Liver (tissue), 3 donors: ENCODE measurements around the gene KRT16.

ENCODE experiments used
- ATF3 ChIP-seq: IDR thresholded peaks from 2 replicates; pipeline ENCODE4 v1.6.1; 2016; ENCODE audit warnings: antibody characterized with exemption
- CTCF ChIP-seq: fragments of 150-350 bp; IDR thresholded peaks from 2 replicates; pipeline ENCODE4 v1.5.1; 2017; ENCODE audit warnings: improper control_type of control experiment, low read depth, low read length; ENCODE audit not compliant: missing input control
- EGR1 ChIP-seq, 2 donors: IDR thresholded peaks; 2 replicates each; pipeline ENCODE4 v1.6.1; 2016 to 2018; ENCODE audit warnings: antibody characterized with exemption in 2 of 2, low read depth in 2 of 2
- FOXA1 ChIP-seq: IDR thresholded peaks from 2 replicates; pipeline ENCODE4 v1.6.1; 2016; ENCODE audit warnings: antibody characterized with exemption
- FOXA2 ChIP-seq: IDR thresholded peaks from 2 replicates; pipeline ENCODE4 v1.6.1; 2016; ENCODE audit warnings: antibody characterized with exemption
- GABPA ChIP-seq, 2 donors: IDR thresholded peaks in 1 of 2; conservative IDR thresholded peaks in 1 of 2; 2 replicates each; pipeline ENCODE4 v1.6.1; 2016; ENCODE audit warnings: antibody characterized with exemption in 2 of 2, mild to moderate bottlenecking in 1 of 2, moderate library complexity in 1 of 2
- JUND ChIP-seq, 2 donors: IDR thresholded peaks; 2 replicates each; pipeline ENCODE4 v1.6.1; 2016; ENCODE audit warnings: antibody characterized with exemption in 2 of 2
- MAX ChIP-seq: IDR thresholded peaks from 2 replicates; pipeline ENCODE4 v1.6.1; 2016; ENCODE audit warnings: antibody characterized with exemption
- NR2F2 ChIP-seq: IDR thresholded peaks from 2 replicates; pipeline ENCODE4 v1.6.1; 2016; ENCODE audit warnings: antibody characterized with exemption
- RAD21 ChIP-seq, 2 donors: IDR thresholded peaks; 2 replicates each; pipeline ENCODE4 v1.6.1; 2016; ENCODE audit warnings: antibody characterized with exemption in 2 of 2, mild to moderate bottlenecking in 2 of 2
- RXRA ChIP-seq, 2 donors: IDR thresholded peaks; 2 replicates each; pipeline ENCODE4 v1.6.1; 2017 to 2018; ENCODE audit warnings: antibody characterized with exemption in 2 of 2, mild to moderate bottlenecking in 1 of 2
- SP1 ChIP-seq: IDR thresholded peaks from 2 replicates; pipeline ENCODE4 v1.6.1; 2018; ENCODE audit warnings: antibody characterized with exemption, mild to moderate bottlenecking
- TAF1 ChIP-seq: conservative IDR thresholded peaks from 2 replicates; pipeline ENCODE4 v1.6.1; 2016; ENCODE audit warnings: antibody characterized with exemption, mild to moderate bottlenecking
- donor health status: healthy.
- donor health status: healthy.

- TF ChIP-seq CTCF (no peak), FOXA1 (no peak), NR2F2 (no peak), GABPA (IDR thresholded peaks at IDR 0.05 in 1 of 2, conservative IDR thresholded peaks at IDR 0.05 in 1 of 2) (no peak), ATF3 (no peak), RXRA (IDR thresholded peaks at IDR 0.05) (no peak), SP1 (no peak), JUND (IDR thresholded peaks at IDR 0.05) (no peak), TAF1 (no peak), MAX (no peak), EGR1 (IDR thresholded peaks at IDR 0.05; ENCODE audit: low read depth in 2 of 2) (no peak), RAD21 (IDR thresholded peaks at IDR 0.05) (no peak), FOXA2 (no peak)
Observed at GRCh38 chr17:41588126-41588810, 24.3 kb downstream of the KRT16 start.
